Osteocyte (in vitro differentiated cells): ENCODE data around the gene PLXND1. TPM values are rescaled to one million over a fixed set of nuclear protein-coding genes. Genes with fewer than 3 reads are reported as not detected.

Experiments used
- DNase-seq: peaks from one replicate; pipeline ENCODE4 v3.0.0; 2021; ENCODE audit warnings: mixed read lengths; ENCODE audit not compliant: unreplicated experiment; ENCODE audit errors: extremely low spot score
- H3K27ac Mint-ChIP-seq: one replicate; pipeline ENCODE4 v1.8.0; 2021; ENCODE audit warnings: mild to moderate bottlenecking, mixed read lengths; ENCODE audit not compliant: unreplicated experiment
- H3K27me3 Mint-ChIP-seq: one replicate; pipeline ENCODE4 v1.8.0; 2021; ENCODE audit warnings: mixed read lengths; ENCODE audit not compliant: unreplicated experiment
- H3K36me3 Mint-ChIP-seq: one replicate; pipeline ENCODE4 v1.8.0; 2021; ENCODE audit warnings: mixed read lengths; ENCODE audit not compliant: unreplicated experiment
- H3K4me1 Mint-ChIP-seq: one replicate; pipeline ENCODE4 v1.8.0; 2021; ENCODE audit warnings: mixed read lengths; ENCODE audit not compliant: unreplicated experiment
- H3K4me3 Mint-ChIP-seq: one replicate; pipeline ENCODE4 v1.8.0; 2021; ENCODE audit warnings: mild to moderate bottlenecking, moderate library complexity, mixed read lengths; ENCODE audit not compliant: unreplicated experiment
- H3K9me3 Mint-ChIP-seq: one replicate; pipeline ENCODE4 v1.8.0; 2021; ENCODE audit warnings: mixed read lengths; ENCODE audit not compliant: unreplicated experiment
- CTCF ChIP-seq: fragments of 200-600 bp; sonication (generic); IDR thresholded peaks from 2 replicates; pipeline ENCODE4 v1.5.0; 2021; ENCODE audit warnings: antibody characterized with exemption, mild to moderate bottlenecking, moderate library complexity
- total RNA-seq: library from RNA; stranded (reverse); gene quantifications from 2 replicates; pipeline ENCODE4 v1.2.1, GENCODE V29; 2021

The PLXND1 gene
- total RNA-seq, 1 donor from 2014 or later: 358 TPM

GRCh38 chr3:129552287-129553050 lies 54.0 kb downstream of the PLXND1 start:
- no peaks in the 10 kb centered on the region for H3K27me3 Mint-ChIP-seq
- peaks cover 13% of the 10 kb centered on the region for H3K36me3 Mint-ChIP-seq
- no peak for DNase-seq
- H3K4me1 Mint-ChIP-seq: peaks cover 50% of the 10 kb centered on the region
- H3K4me3 Mint-ChIP-seq: no peak overlapping the region
- H3K27ac Mint-ChIP-seq: peak overlapping the region; percentile 64
- no peaks in the 10 kb centered on the region for H3K9me3 Mint-ChIP-seq
- no peak for TF ChIP-seq CTCF

DNA sequence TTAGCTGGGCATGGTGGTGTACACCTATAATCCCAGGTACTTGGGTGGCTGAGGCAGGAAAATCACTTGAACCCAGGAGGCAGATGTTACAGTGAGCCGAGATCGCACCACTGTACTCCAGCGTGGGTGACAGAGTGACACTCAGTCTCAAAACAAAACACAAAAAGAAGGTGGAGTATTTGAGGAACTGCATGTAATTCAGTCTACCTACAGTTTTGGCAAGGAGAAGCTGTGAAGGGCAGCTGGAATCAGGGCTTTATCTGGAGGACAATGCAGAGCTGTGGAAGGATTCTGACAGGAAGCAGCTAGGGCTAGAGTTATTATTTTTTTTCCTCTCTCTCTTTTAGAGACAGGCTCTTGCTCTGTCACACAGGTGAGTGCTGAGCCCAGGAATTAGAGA lies 56.7 kb downstream of the PLXND1 start:
- no peak for TF ChIP-seq CTCF
- Mint-ChIP-seq H3K27me3 (no peaks in the 10 kb centered on the region), H3K4me3 (no peak overlapping the region), H3K4me1 (peaks cover 32% of the 10 kb centered on the region), H3K36me3 (peaks cover 3% of the 10 kb centered on the region), H3K27ac (no peak overlapping the region), H3K9me3 (no peaks in the 10 kb centered on the region)
- no peak for DNase-seq

DNA sequence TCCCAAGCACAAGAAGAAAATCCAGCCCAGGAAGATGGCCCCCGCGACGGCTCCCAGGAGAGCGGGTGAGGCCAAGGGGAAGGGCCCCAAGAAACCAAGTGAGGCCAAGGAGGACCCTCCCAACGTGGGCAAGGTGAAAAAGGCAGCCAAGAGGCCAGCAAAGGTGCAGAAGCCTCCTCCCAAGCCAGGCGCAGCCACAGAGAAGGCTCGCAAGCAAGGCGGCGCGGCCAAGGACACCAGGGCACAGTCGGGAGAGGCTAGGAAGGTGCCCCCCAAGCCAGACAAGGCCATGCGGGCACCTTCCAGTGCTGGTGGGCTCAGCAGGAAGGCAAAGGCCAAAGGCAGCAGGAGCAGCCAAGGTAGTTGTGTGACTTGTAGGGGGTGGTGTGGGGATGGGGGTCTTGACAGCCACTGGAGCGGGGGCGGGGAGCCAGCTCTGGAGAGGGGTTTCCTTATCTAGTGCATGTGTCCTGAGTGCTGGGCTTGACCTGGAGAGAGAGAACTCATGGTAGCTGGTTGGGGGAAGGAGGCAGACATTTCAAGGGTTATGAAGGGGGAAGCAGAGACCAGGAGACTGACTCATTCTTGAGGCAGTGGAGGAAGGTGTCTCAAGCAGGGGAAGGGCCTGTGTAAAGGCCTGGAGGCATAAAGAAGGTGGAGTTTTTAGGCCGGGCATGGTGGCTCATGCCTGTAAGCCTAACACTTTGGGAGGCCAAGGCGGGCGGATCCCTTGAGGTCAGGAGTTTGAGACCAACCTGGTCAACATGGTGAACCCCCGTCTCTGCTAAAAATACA lies 57.3 kb downstream of the PLXND1 start:
- Mint-ChIP-seq H3K9me3 (no peaks in the 10 kb centered on the region), H3K27me3 (no peaks in the 10 kb centered on the region), H3K36me3 (no peaks in the 10 kb centered on the region), H3K4me3 (no peak overlapping the region), H3K27ac (no peak overlapping the region), H3K4me1 (peaks cover 26% of the 10 kb centered on the region)
- no peak for TF ChIP-seq CTCF
- DNase-seq: no peak

DNA sequence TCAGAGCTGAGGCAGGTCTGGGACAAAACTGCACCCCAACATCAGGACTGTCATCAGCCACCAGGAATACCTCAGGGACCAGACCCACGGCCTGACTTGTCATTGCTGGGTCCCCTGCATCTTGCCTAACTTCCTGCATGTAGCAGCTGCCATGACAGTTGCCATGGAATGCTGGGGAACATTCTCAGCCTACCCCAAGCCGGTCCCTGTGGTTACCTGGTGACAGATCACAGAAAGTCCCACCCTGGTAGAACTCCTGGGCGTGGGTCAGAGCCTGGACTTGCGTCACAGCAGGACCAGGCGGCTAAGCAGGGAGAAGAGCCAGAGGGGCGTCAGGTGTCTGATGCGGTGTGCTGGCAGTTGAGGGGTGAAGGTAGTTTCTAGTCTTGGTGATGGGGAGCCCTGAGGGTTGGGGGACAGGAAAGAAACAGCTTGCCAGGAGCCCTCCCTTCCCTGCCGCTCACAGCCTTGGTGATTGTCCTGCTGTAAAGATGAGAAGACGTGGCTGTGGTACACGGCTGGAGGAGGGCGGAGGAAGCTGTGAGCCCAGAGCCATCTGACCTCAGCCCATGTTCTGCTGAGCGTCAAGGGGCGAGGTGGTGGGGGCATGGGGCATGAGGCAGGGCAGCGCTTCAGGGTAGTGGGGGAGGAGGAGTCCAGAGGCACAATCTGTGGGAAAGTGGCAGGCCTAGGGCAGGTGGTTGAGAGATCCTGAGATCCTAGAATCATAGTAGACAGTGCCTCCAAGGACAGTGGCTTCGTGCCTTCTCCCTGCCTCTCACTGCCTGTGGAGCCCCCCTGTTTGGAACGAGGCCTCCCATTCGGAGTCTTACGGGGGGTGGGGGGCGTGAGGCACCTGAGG lies 58.1 kb downstream of the PLXND1 start:
- TF ChIP-seq CTCF: no peak
- Mint-ChIP-seq H3K9me3 (no peaks in the 10 kb centered on the region), H3K36me3 (no peaks in the 10 kb centered on the region), H3K27me3 (no peaks in the 10 kb centered on the region), H3K4me3 (no peak overlapping the region), H3K4me1 (peaks cover 17% of the 10 kb centered on the region), H3K27ac (no peak overlapping the region)
- DNase-seq: no peak
